HG03342 (cell line): ENCODE results near the gene TRIM13.
"Not testable (repeated sequence)": the region's sequence is repeated elsewhere in the genome, so short reads cannot be mapped to it uniquely, and the experiment has no call there.

Source experiments
- ATAC-seq: cut with Tn5 transposase; IDR thresholded peaks from one replicate; pipeline ENCODE4 v1.9.1; 2021; ENCODE audit warnings: mild to moderate bottlenecking, moderate library complexity; ENCODE audit not compliant: unreplicated experiment

Gene TRIM13

DNA sequence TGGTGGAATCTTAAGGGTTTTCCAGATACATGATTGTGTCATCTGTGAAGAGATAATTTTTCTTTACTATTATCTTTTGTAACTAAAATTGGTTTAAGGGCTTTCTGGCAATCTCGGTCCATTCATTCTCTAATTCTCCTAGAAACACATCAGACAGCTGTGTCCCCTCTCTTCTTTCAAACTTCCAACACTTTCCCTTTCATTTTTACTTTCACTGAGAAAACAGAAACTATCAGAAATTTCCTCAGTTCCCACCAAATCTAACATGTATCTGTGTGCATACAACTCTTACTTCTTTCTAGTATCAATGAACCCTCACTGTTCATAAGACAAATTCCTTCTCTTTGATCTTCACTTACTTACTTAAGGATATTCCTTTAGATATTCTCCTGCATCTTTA, 58.6 kb downstream of the TRIM13 start:
- ATAC-seq: no peak

DNA sequence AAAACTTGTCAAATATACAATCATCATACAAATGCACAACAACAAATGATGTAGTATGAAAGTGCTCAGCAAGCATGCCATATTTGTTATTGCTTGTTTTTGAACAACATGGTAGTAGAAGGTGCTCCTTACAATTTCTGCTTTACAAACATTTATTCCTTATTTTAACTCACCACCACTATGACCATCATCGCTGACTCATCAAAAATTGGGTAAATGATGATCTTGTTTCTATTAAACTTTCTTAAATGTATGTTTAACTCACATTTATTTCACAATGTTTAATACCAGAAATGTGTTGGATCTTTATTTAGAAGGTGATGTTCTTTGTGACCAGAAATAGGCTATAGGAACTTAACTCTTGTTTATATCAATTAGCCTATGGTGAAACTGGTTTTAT, 63.9 kb downstream of the TRIM13 start:
- ATAC-seq: no peak

DNA sequence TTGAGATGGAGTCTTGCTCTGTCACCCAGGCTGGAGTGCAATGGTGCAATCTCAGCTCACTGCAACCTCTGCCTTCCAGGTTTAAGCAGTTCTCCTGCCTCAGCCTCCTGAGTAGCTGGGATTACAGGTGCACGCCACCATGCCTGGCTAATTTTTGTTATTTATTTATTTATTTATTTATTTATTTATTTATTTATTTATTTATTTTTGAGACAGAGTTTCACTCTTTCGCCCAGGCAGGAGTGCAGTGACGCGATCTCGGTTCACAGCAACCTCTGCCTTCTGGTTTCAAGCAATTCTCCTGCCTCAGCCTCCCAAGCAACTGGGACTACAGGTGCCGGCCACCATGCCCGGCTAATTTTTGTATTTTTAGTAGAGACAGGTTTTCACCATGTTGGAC, 65.5 kb downstream of the TRIM13 start:
- ATAC-seq: not testable (repeated sequence)

DNA sequence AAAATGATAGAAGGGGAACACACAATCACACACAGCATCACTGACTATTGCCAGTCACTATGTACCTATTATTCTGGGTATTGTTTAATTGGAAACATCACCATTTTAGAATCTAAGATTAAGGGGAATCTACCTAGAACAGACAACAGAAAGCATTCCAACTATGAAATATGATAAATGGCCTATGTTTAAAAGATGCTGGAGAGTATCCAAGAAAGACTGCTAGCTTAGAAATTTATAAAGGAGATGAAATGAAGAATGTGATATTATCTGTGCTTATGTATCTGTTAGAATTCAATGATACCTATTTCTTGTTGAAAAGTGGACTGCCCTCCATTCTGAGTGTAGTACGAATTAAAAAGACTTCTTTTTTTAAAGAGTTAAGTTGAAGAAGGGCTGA, 68.9 kb downstream of the TRIM13 start:
- ATAC-seq: no peak
